ENCODE data around the gene SAE1. TPM values are rescaled to one million over a fixed set of nuclear protein-coding genes. Genes with fewer than 3 reads are reported as not detected.

The SAE1 gene
- total RNA-seq, 1 experiment from 2014 or later: 251 TPM

Other genes starting within 250 kb of the SAE1 start
- not detected in 2 replicates for gene NPAS1, start 111.0 kb upstream of the SAE1 start, total RNA-seq (2014; rRNA removed; shearing (Covaris generic))
- gene TMEM160, start 82.2 kb upstream of the SAE1 start, total RNA-seq (2014; rRNA removed; shearing (Covaris generic)): 49.0 and 61.2 TPM in 2 replicates
- 6.7 and 7.4 TPM in 2 replicates for gene ZC3H4, start 17.1 kb upstream of the SAE1 start, total RNA-seq (2014; rRNA removed; shearing (Covaris generic))
- 1.8 and 2.2 TPM in 2 replicates for gene BBC3, start 100.4 kb downstream of the SAE1 start, total RNA-seq (2014; rRNA removed; shearing (Covaris generic))
- 3.2 and 6.5 TPM in 2 replicates for gene CCDC9, start 125.7 kb downstream of the SAE1 start, total RNA-seq (2014; rRNA removed; shearing (Covaris generic))
- gene INAFM1, start 144.1 kb downstream of the SAE1 start, total RNA-seq (2014; rRNA removed; shearing (Covaris generic)): 1.8 and 1.9 TPM in 2 replicates
- not detected in 2 replicates for gene C5AR1, start 179.0 kb downstream of the SAE1 start, total RNA-seq (2014; rRNA removed; shearing (Covaris generic))
- under 0.01 and 0.12 TPM in 2 replicates for gene C5AR2, start 201.3 kb downstream of the SAE1 start, total RNA-seq (2014; rRNA removed; shearing (Covaris generic))
- gene DHX34, start 218.5 kb downstream of the SAE1 start, total RNA-seq (2014; rRNA removed; shearing (Covaris generic)): 8.3 and 8.7 TPM in 2 replicates

Data from RPMI7951 (cell line).